GM19238 (cell line): ENCODE measurements around the gene NTF3.

Experiments
- DNase-seq: peaks from one replicate; pipeline ENCODE4 v3.0.0; 2011; ENCODE audit warnings: low spot score; ENCODE audit not compliant: insufficient read length

The NTF3 gene

DNA sequence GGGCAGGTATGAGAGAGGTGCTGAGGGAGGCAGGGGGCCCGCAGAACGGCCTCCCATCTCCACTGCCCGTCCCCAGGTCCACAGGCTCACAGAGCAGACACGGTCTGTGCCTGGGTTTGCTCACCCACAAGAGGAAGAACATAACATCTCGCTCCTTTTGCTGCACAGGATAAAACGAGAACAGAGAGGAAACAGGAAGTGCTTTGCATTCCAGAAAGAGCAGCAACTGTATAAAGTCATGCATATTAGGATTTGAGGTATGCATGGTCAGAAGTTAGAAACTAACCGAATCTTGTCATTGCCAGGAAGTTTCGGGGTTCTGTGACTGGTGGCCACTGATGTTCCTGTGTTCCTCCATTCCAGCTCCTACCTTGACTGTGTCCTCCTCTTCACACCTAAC, 25.0 kb downstream of the NTF3 start:
- DNase-seq = no peak

DNA sequence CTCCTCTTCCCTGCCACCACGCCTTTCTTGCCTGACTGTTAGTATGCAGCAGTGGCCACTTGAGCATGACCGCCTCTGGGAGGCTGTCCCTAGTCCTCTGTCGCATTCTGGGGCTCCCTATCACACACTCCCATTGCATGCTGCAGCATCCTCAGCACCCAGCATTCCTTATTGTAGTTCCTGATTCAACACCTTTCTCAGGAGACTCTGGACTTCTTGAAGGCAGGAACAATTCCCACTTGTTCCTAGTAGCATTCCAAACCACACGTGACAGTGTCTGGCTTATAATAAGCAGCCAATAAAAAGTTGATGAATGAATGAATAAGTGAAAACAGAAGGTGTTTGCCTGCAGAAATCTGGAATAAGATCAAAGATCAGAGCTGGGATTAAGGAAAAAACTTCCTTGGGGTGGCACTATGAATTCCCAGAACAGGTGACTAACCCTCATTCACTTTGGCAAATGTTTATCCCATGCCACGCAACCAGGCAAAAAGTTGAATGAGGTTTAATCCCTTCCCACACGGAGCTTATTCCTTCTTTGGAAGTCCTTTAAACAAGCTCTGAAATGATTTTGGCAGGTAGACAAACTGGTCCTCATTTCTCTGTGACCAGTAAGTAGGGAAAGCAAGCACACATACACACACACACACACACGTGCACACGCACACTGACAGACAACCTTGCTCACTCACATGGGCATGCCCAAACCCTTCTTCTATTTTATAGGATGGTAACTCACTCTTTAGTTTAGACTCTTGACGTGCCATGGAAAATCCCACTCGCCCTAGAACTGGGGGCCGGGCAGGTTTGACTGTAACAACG, 26.5 kb downstream of the NTF3 start:
- no peak for DNase-seq

DNA sequence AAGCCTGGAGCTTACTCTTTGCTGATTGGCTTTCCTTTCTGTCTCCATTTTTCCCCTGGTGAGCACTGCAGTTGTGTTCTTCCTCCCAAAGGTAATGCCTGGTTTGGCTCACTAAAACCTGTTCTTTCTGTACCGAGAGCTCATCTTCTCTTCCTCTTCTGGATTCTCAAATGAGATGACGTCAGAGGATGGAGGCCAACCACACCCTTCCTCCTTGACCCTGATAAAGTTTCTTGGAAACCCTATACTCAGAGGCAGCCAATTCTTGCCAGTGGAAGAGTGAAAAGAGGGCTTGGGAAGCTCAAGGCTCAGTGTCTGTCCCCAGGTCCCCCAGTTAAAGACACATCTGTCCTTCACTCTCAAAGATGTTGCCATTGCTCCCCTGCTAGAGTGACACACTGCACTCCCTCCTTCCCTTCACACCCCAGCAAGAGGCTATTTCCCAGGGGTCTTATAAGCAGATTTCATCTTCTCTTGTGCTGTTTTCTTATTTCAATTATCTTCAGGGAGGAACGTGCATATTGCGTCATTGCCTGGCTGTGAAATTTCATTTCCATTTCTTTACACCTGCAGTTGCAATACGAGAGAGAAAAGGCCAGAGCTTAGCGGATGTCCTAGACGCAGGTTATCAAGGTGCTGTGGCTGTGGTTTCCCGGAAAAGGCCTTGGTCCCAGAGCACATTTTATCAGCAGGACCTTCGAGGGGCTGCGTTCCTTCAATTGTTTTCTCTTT, 27.3 kb downstream of the NTF3 start:
- no peak for DNase-seq

DNA sequence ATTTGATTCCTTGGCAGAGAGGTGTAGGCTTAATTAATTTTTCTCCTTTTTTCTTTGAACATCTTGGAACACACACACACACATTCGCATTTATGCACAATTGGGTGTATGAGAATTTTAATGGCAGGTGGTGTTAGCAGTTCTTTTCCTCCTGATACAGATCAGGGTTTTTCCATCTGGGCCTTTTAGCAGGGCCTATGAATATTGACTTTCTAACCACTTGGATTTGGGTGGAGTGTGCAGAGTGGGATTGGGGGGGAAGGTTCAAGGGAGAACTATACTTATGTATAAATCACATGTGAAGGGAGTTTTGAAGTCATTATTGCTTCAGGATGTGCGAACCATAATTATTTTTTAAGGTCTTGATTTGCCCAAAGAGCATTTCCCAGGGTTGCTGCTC, 28.9 kb downstream of the NTF3 start:
- DNase-seq = no peak

DNA sequence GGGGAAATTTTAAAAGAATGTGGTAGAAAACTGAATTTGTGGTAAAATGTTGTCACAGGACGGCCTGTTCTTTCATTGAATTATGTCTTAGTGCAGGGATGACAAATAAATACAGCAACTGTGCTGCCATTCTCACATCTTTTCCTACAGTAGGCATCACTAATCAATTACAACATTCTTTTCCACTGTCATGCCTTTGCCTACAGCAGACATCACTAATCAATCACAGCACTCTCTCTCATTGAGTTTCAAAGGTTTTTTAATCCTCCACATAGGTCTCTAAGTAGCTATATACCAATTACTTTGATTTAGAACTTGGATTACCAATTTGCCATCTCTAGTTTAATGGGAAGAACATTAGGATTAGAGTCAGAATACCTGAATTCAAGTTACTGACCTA, 30.1 kb downstream of the NTF3 start:
- no peak for DNase-seq

DNA sequence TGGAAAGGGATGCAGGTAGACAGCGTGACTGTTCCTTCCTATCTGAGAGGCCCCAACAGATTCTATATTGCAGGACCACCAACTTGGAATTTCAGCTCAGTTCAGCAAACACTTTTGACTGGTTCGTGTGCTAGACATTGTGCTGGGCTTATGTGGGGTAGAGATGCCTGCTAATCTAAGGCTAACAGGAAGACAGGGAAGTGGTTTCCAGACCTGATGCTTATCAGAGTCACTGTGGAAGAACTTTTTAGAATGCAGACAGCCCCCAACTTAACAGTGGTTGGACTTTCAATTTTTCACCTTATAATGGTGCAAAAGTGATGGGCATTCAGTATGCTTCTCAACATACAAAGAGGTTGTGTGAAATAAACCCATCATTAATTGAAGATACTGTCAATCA, 32.2 kb downstream of the NTF3 start:
- no peak for DNase-seq

DNA sequence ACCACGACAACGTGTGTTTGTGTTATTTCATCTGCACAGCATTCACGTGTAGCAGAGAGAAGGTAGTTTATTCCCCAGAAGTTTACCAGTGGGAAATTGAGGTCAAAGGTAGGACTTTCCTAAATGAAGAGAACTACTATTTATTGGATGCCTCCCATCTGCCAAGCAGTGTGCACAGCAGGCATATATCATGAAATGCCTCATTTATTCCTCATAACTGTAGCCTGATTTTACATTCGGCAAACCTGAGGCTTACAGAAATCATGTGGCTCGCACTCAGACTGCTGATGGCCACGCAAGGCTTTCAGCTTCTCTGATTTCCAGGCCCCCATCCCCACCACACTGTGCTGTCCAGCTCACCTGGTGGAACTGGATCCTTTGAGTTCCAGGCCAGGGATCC, 33.5 kb downstream of the NTF3 start:
- DNase-seq = no peak

DNA sequence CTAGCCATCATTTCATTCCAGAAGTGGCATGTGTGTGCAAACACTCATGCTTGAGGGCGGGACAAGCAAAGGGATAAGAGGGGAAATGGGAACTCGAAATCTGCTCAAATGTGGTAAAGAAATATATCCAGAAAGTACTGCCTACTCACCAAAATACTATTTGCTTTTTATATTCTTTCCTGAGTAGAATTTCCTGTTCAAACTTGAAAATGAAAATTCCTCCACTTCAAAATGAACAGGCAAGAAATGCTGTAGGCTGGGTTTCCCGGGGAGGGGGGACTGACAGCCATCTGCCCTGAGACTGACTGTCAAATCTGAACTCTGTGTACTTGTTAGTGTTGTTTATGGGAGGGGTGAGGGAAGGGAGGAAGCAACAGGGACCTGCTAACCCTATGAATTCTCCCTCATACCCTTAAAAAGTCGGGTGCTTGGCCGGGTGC, 34.6 kb downstream of the NTF3 start:
- DNase-seq = no peak

DNA sequence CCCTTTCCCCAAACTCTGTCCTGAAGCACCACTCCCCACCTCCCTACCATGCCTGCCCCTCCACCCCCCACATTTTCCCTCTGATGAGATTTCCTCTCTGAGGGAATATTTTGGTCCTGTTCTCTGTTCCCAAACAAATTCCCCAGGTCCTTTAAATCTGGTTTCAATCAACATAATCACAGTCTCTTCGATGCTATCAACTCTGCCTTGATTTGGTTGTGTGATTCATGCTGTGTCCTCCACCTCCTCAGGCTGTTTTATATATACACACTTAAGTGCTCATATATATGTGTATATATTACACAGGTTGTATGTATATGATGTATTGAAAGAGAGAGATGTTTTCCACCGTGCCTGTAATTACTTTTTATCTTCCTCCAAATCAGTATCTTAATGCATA, 36.0 kb downstream of the NTF3 start:
- no peak for DNase-seq

DNA sequence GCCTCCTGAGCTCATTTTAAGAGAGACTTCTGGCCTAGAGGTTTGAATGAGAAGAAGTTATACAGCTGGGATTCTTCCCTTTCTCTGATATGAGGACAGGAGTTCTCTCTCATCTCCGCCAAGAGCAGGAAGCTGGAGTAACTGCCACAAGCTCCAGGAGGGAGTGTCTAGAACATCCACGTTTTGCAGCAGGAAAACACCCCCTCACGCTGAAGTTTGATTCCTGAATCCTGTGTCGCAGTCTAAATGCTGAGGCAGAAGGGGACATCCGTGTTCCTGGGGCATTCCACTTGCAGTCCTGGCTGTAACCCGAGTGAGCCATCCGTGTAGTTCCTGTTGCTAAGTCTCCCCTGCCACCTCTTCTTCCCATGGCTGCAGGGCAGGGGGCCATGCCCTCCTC, 38.3 kb downstream of the NTF3 start:
- DNase-seq = no peak

DNA sequence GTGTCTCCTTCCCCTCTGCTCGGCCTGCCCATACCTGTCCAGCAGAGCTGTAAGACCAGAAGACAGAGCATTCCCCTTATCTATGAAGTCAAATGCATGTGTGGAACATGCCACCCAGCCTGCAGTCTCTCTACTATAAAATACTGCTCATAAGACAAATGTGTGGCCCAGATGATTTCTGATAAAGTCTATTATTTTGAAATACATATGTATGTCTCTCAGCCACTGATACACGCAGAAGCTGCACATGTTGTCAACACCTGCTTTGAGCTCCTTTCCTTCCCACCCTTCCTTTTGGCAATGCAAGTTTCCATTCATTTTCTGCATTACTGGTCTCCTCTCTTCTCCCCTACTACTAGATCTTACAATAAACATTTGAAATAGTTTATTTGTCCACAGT, 38.8 kb downstream of the NTF3 start:
- no peak for DNase-seq

DNA sequence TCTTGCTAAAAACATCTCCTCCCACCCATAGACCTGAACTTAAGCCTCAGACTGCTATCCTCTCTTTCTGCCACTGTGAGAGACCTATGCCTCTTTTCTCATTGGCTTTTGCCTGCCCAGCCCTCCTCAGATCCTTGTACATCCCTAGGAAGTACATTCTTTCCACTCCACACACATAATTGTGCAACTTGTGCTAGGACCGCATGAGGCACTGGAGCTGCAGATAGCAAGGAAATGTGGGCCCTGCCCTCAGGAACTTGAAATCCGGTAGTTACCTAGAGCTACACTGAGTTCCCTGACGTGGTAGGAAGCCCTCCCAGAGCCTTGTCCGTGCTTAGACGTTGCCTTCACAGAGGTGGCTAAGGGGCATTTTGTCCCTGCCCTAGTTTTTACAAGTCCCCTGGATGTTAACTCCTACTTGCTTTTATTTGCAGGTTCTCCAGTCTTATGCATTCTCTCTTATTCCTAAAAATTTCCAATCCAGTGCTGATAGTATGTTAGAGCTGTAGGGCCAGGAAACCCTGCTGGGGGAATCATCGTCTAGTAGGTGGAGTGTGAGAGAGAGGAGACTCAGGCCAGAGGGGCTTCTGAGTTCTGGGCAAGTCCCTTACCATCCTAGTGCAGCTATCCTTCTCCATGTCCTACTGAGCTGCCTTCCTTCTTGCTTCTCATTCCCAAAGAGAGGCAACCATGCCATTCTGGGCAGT, 41.3 kb downstream of the NTF3 start:
- DNase-seq = no peak

DNA sequence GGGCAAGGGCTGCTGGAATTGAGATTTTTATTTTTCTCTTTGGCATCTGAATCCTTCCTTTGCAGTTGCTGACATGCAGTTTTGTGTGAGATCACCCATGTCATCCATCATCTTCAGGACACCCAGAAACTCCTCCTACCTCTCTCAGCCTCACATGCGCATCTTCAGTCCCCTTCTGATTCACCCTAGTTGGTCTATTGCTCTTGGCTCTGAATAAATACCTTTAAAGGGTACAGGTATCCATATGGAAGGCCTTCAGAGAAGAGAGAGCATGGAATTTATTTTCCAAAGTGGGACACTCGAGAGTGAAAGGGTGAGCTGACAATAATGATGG, 41.8 kb downstream of the NTF3 start:
- no peak for DNase-seq

DNA sequence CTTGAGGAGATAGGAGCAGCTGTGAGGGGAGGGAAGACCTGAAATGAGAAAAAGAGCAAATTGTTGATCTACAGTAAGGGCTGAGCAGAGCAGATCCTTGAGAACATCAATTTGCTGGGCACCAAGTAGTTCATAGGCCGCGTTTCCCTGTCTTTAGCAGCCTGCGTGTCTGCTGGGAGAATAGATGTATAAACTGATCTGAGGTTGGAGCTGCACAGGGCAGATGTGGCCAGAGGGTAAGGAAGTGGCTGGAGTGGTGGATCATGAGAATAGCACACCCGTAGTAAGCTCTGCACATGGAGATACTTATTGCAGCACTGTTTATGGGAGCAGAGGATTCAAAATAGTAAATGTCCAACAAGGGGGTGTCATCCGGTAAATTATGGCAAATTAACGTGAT, 44.4 kb downstream of the NTF3 start:
- DNase-seq = no peak

DNA sequence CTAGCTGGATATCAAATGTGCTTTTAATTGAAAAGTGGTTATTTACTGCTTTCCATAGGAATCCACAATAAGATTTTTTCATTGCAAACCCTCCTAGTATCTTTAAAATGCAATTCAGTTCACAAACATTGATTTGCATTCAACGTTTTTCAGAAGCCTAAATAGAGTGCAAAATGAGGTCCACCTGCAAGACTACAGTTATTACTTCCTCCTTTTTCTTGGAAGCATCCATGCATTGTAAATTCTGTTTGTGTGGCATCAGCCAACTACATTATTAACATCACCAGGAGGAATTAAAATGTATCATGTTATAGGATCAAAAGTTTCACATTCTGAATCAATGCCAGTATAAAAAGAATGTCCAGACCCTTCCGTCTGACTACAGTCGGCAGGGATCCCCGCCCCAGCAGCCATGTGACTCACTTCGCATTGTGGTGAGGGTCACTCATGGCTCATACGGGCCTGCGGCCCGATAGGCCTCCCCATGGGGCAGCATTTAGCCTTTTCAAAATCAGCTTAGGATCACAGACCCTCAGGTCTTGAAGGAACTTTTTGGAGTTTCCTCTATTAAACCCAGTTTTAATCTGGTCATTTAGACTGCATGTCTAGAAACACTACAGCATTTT, 46.3 kb downstream of the NTF3 start:
- DNase-seq = no peak

DNA sequence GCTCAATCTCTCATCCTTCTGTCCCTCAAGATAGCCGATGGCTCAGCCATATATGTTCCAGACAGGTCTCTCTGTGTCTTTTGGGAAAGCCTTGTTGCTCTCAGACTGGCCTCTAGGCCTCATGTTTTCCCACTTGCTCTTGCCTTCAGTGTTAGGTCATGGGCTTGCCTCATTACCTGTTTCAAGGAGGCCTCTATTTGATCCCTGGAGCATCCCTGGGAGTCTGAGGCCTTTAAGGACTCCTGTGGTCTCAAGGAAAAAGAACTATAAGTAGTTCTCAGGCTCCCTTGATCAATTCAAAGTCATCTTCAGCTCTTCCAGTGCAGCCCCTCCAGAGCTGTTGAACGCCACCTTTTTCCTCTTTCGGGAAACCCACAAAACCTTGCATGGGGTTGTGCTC, 47.9 kb downstream of the NTF3 start:
- DNase-seq = no peak

DNA sequence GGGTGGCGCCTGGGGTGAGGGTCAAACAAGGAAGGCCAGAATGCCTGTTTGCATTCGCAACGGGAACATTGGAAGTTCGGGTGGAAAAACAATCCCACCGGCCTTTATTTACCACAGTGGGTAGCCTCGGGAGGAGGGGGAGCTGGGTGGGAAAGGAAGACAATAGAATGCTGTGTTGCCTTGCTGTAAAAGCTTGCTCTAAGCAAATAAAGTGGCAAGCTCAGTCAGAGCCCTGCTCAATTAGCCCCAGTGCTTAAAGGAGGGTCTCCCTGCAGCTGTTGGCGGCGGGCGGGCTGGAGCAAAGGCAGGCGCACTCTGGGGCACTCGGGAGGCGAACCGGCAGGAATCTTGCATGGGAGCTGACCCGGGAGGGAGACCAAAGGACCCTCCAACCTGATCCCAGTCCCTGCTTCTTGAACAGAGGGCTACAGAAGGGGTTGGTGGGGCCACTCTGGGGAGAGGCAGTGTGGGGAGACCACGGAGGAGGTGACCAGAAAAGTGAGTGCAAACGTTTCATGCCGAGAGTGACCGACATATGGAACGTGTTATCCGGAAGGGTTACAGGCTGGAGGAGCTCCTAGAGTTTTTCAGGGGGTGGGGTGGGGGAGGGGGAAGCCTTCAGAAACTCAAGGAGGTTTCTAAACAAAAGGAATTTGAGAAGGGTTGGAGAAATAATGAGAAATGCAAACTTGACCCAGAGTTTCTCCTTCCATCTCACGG, 48.5 kb downstream of the NTF3 start:
- no peak for DNase-seq

DNA sequence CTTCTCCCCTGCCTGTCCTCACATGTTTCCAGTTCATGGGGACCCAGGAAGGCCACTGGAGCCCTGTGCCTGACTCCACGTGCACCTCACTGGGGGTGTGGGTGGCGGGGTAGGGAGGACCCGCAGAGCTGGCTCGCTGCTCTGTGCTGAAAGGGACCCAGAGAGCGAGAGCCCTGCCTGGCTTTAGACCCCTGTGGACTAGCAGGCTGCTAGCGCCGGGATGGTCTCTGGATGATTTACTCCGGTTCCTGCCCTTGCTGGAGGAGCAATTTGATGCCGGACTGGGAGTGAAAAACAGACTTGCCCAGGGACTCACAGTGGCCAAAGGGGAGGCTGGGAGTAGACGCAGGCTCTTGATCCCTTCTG, 49.0 kb downstream of the NTF3 start:
- no peak for DNase-seq

DNA sequence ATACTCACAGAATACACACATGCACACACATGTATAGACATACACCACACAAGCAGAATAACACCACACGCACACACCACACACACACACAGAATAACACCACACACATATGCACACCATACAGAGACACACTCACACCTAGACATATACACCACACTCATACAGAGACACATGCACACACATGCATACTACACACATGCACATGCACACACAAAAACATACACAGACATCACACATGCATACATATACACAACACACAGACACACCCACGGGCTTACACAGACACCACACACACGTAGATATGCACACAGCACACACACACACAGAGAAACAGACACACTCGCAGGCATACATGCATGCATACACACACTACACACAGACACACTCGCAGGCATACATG, 49.7 kb downstream of the NTF3 start:
- DNase-seq = no peak

DNA sequence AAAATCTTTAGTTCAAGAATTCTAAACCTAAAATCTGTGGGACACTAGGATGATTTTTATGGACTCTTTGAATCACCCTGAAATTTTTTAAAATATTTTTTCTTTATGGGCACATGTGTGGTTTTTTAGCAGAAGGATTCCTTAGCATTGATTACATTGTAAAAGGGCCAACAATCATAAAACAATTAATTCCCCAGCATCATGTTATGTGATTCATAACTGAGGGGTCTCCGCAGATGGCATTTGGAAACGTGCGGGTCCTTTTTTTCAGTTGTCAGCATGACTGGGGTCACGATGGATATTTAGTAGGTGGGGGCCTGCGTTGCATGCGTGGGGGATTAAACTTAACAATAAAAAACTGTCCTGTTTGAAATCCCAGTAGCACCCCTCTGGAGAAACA, 52.5 kb downstream of the NTF3 start:
- DNase-seq = no peak

DNA sequence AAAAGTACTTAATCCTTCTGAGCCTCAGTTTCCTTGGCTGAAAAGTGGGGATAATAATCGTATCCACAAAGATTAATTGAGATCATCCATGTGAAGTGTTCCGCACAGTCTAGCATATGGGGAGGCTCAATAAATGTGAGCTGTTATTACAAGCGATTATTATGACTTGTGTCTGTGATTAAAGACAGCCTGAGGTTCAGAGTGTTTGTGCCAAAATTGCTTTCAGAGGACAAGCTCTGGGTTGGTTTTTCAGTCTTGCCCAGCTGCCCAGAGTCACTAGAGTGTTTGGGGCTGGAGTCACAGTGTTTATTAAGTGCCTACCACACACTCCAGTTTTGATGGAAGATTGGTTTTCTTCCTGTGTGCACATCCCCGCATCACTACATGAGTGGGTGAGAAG, 53.5 kb downstream of the NTF3 start:
- no peak for DNase-seq

DNA sequence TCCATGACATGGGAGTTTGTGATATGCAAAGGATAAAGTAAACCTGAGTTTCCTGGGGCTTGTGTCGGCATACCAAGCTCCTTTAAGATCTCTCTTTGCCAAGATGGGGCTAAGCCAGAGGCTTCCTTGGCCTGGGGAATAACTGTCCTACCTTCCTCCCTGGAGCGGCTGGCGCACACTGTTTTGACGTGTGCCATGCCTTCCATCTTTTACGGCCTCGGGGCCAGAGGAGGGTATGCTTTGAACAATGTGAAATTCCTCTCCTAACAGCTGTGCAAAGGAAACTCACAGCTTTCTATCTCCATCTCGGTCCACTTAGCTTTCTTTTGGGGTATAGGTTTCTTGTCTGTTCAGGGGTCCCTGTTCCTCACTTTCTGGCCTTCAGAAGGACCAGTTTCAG, 55.2 kb downstream of the NTF3 start:
- DNase-seq = no peak
